IPS-11a (cell line): ENCODE results near the gene MRPL53.

Experiments
- H3K4me3 ChIP-seq: one replicate; pipeline ENCODE4 v1.5.1; 2013; ENCODE audit warnings: low read depth, low read length, control low read depth

MRPL53 gene

GRCh38 chr2:74429487-74430451 lies 42.7 kb downstream of the MRPL53 start:
- H3K4me3 ChIP-seq = no peak overlapping the region

DNA sequence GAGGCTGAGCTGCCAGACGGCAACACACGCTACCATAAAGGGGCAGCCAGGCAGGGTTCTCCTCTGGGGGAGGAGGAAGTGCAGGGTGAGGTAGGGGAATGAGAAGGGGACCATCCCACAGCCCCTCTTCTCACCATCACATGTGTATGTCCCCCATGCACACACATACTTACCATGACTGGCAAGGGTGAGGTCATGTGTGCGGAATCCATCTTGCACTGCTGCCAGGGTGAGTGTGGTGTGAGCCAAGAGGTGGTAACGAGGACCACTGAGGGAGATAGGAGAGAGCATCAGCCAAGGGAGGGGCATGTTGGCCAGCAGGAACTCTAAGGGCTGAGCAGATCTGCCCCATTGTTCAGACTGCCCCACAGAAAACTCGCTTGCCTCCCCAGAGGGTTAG lies 43.8 kb downstream of the MRPL53 start:
- no peak overlapping the region for H3K4me3 ChIP-seq

GRCh38 chr2:74427551-74427950 lies 44.9 kb downstream of the MRPL53 start:
- H3K4me3 ChIP-seq = no peak overlapping the region

- H3K4me3 ChIP-seq = no peak overlapping the region
These were observed 46.2 kb downstream of the MRPL53 start for GRCh38 chr2:74426181-74426758.

- H3K4me3 ChIP-seq = no peak overlapping the region
These were observed 47.0 kb downstream of the MRPL53 start for GRCh38 chr2:74425523-74425922.

- H3K4me3 ChIP-seq = no peak overlapping the region
These were observed 47.5 kb downstream of the MRPL53 start for GRCh38 chr2:74424995-74425406.

- H3K4me3 ChIP-seq = no peak overlapping the region
These were observed 48.1 kb downstream of the MRPL53 start for GRCh38 chr2:74424139-74424992.

- H3K4me3 ChIP-seq = no peak overlapping the region
These were observed 49.0 kb downstream of the MRPL53 start for GRCh38 chr2:74423231-74424095.
